Keratinocyte (primary cell): ENCODE data around the gene DACH1. TPM values are rescaled to one million over a fixed set of nuclear protein-coding genes. Genes with fewer than 3 reads are reported as not detected.

Experiments
- DNase-seq: peaks from one replicate; pipeline ENCODE4 v3.0.0-alpha.2; 2011; ENCODE audit warnings: low read depth, missing footprints, low spot score
- FAIRE-seq: peaks from 2 replicates; lab custom pipeline; 2011; peaks lifted over from hg19 to GRCh38; lab: Jason Lieb, UNC
- H2AFZ ChIP-seq: 2 replicates; pipeline ENCODE4 v1.6.0; 2012; ENCODE audit warnings: low read length, control low read depth, inconsistent platforms; ENCODE audit not compliant: control insufficient read depth
- H3K27ac ChIP-seq: 2 replicates; pipeline ENCODE4 v1.5.1; 2011; ENCODE audit warnings: low read length; ENCODE audit not compliant: control insufficient read depth, insufficient read depth
- H3K27me3 ChIP-seq: 3 replicates; pipeline ENCODE4 v1.6.0; 2011; ENCODE audit warnings: low read length; ENCODE audit not compliant: control insufficient read depth, insufficient read depth; ENCODE audit errors: extremely low read depth
- H3K36me3 ChIP-seq, 2 experiments: 2 replicates in 1 of 2; 3 replicates in 1 of 2; pipeline ENCODE4 v1.5.1; 2011; ENCODE audit warnings: low read length in 2 of 2, mild to moderate bottlenecking in 1 of 2; ENCODE audit not compliant: control insufficient read depth in 2 of 2, insufficient read depth in 2 of 2; ENCODE audit errors: extremely low read depth in 1 of 2
- H3K4me1 ChIP-seq: 3 replicates; pipeline ENCODE4 v1.5.1; 2011; ENCODE audit warnings: low read length; ENCODE audit not compliant: control insufficient read depth, insufficient read depth; ENCODE audit errors: extremely low read depth
- H3K4me2 ChIP-seq: 3 replicates; pipeline ENCODE4 v1.6.0; 2011; ENCODE audit warnings: low read depth, low read length; ENCODE audit not compliant: control insufficient read depth, insufficient read depth; ENCODE audit errors: extremely low read depth
- H3K4me3 ChIP-seq, 3 experiments: fragments of 200-600 bp in 1 of 3; sonication (generic) in 1 of 3; 2 replicates in 2 of 3; 3 replicates in 1 of 3; pipeline ENCODE4 v1.5.1; 2011 to 2016; ENCODE audit warnings: low read length in 3 of 3, mild to moderate bottlenecking in 3 of 3, control low read depth in 2 of 3, inconsistent platforms in 1 of 3, low read depth in 1 of 3, mixed read lengths in 1 of 3, mixed run types in 1 of 3, moderate library complexity in 1 of 3; ENCODE audit not compliant: control insufficient read depth in 2 of 3, insufficient read depth in 2 of 3; ENCODE audit errors: extremely low read depth in 1 of 3
- H3K79me2 ChIP-seq: 2 replicates; pipeline ENCODE4 v1.6.0; 2012; ENCODE audit warnings: low read length; ENCODE audit not compliant: control insufficient read depth, insufficient read depth
- H3K9ac ChIP-seq: 3 replicates; pipeline ENCODE4 v1.6.0; 2011; ENCODE audit warnings: low read length; ENCODE audit not compliant: control insufficient read depth, insufficient read depth; ENCODE audit errors: extremely low read depth
- H3K9me1 ChIP-seq: 3 replicates; pipeline ENCODE4 v1.6.0; 2011; ENCODE audit warnings: low read length; ENCODE audit not compliant: control insufficient read depth, insufficient read depth; ENCODE audit errors: extremely low read depth
- H3K9me3 ChIP-seq: 2 replicates; pipeline ENCODE4 v1.5.1; 2012; ENCODE audit warnings: low read depth, low read length; ENCODE audit not compliant: control insufficient read depth
- H4K20me1 ChIP-seq: 3 replicates; pipeline ENCODE4 v1.6.0; 2011; ENCODE audit warnings: low read length; ENCODE audit not compliant: control insufficient read depth, insufficient read depth; ENCODE audit errors: extremely low read depth
- CTCF ChIP-seq, 3 experiments: IDR thresholded peaks in 1 of 3; conservative IDR thresholded peaks in 1 of 3; optimal IDR thresholded peaks in 1 of 3; 2 replicates in 2 of 3; 3 replicates in 1 of 3; pipeline versions ENCODE3 to v1.5.1; 2011; ENCODE audit warnings: low read length in 3 of 3, mild to moderate bottlenecking in 3 of 3, moderate library complexity in 2 of 3, control low read depth in 1 of 3, inconsistent platforms in 1 of 3; ENCODE audit not compliant: insufficient read depth in 2 of 3; ENCODE audit errors: extremely low read depth in 1 of 3
- EZH2 ChIP-seq: IDR thresholded peaks from one replicate; pipeline ENCODE4 v1.6.1; 2012; ENCODE audit warnings: inconsistent platforms, mild to moderate bottlenecking, low read length, moderate library complexity
- dilution Hi-C: fragments of 300-500 bp; cut with MboI; formaldehyde crosslinking; loops from one replicate; pipeline ENCODE4 v1.7.0; 2020; ENCODE audit warnings: low sequenced_read_pairs; ENCODE audit not compliant: extremely low pct_ligation_motif_present
- polyA plus RNA-seq, 5 experiments: library from polyadenylated mRNA; depleted of rRNA in 3 of 5; stranded (reverse) in 3 of 5; stranded (forward) in 1 of 5; unstranded in 1 of 5; fragments of >200 nt; gene quantifications; 1 replicate in 1 of 5; 2 replicates in 3 of 5; 3 replicates in 1 of 5; pipeline versions ENCODE4 v1.2.1 to v1.2.3, GENCODE V29; 2011 to 2012; ENCODE audit warnings: missing spikeins in 2 of 5, low read depth in 1 of 5, low replicate concordance in 1 of 5

DACH1 gene
- polyA plus RNA-seq, 1 donor (not counting 4 experiments of a cell fraction or from before 2014, with no cell fraction given), result not detected

GRCh38 chr13:71583581-71583980, 283.4 kb downstream of the DACH1 start:
- H3K27ac ChIP-seq, result no peak overlapping the region

GRCh38 chr13:71580614-71581013, 286.4 kb downstream of the DACH1 start:
- Histone ChIP-seq H3K9ac (no peak overlapping the region), H3K4me1 (no peaks in the 10 kb centered on the region), H4K20me1 (no peaks in the 10 kb centered on the region), H3K27ac (no peak overlapping the region), H3K79me2 (no peaks in the 10 kb centered on the region), H2AFZ (no peak overlapping the region), H3K27me3 (no peaks in the 10 kb centered on the region), H3K4me2 (no peak overlapping the region), H3K9me3 (no peaks in the 10 kb centered on the region), H3K4me3 (no peak overlapping the region), H3K9me1 (no peaks in the 10 kb centered on the region), H3K36me3 (no peaks in the 10 kb centered on the region)
- dilution Hi-C loops, result no loop called here
- TF ChIP-seq EZH2 (no peak), CTCF (optimal IDR thresholded peaks at IDR 0.05 in 1 of 3, IDR thresholded peaks at IDR 0.05 in 1 of 3, conservative IDR thresholded peaks at IDR 0.05 in 1 of 3; ENCODE audit: extremely low read depth in 1 of 3, insufficient read depth in 2 of 3, low read length in 3 of 3) (no peak)
- DNase-seq (no peak), FAIRE-seq (no peak)

More at GRCh38 chr13:71583581-71583980, 283.4 kb downstream of the DACH1 start:
- no peak for TF ChIP-seq EZH2
- TF ChIP-seq CTCF (optimal IDR thresholded peaks at IDR 0.05 in 1 of 3, IDR thresholded peaks at IDR 0.05 in 1 of 3, conservative IDR thresholded peaks at IDR 0.05 in 1 of 3; ENCODE audit: extremely low read depth in 1 of 3, insufficient read depth in 2 of 3, low read length in 3 of 3), result no peak
- dilution Hi-C loops, result no loop called here
- H4K20me1 ChIP-seq, result no peaks in the 10 kb centered on the region
- FAIRE-seq (no peak), DNase-seq (no peak)
- H3K36me3 ChIP-seq, result no peaks in the 10 kb centered on the region
- H3K9me3 ChIP-seq, result no peaks in the 10 kb centered on the region
- H3K4me2 ChIP-seq, result no peak overlapping the region
- no peaks in the 10 kb centered on the region for H3K9me1 ChIP-seq
- no peaks in the 10 kb centered on the region for H3K4me1 ChIP-seq
- no peak overlapping the region for H3K9ac ChIP-seq
- no peaks in the 10 kb centered on the region for H3K79me2 ChIP-seq
- no peak overlapping the region for H2AFZ ChIP-seq
- H3K4me3 ChIP-seq, result no peak overlapping the region
- no peaks in the 10 kb centered on the region for H3K27me3 ChIP-seq
